BE2C (cell line): ENCODE data around the gene SLC29A1.
A peak's percentile ranks its signal among the peaks of the same experiment; 100 is the strongest.

Source experiments
- DNase-seq: peaks from one replicate; pipeline ENCODE4 v3.0.0-alpha.2; 2020
- H3K27me3 ChIP-seq: fragments of 250-450 bp; sonication (Bioruptor Pico); 2 replicates; pipeline ENCODE4 v1.5.1; 2020; ENCODE audit warnings: mild to moderate bottlenecking
- H3K36me3 ChIP-seq: fragments of 250-450 bp; sonication (Bioruptor Pico); 2 replicates; pipeline ENCODE4 v1.5.1; 2020; ENCODE audit warnings: mild to moderate bottlenecking
- H3K4me1 ChIP-seq: fragments of 250-450 bp; sonication (Bioruptor Pico); 2 replicates; pipeline ENCODE4 v1.5.1; 2020
- H3K4me3 ChIP-seq: 2 replicates; pipeline ENCODE4 v1.5.1; 2011; ENCODE audit warnings: low read depth, low read length
- H3K9me3 ChIP-seq: fragments of 250-450 bp; sonication (Bioruptor Pico); 2 replicates; pipeline ENCODE4 v1.5.1; 2020
- TF ChIP-seq, protein P1 (sequence below): IDR thresholded peaks from 2 replicates; pipeline ENCODE4 v1.5.1; 2012; ENCODE audit warnings: mild to moderate bottlenecking, low read depth, low read length

SLC29A1 gene

DNA sequence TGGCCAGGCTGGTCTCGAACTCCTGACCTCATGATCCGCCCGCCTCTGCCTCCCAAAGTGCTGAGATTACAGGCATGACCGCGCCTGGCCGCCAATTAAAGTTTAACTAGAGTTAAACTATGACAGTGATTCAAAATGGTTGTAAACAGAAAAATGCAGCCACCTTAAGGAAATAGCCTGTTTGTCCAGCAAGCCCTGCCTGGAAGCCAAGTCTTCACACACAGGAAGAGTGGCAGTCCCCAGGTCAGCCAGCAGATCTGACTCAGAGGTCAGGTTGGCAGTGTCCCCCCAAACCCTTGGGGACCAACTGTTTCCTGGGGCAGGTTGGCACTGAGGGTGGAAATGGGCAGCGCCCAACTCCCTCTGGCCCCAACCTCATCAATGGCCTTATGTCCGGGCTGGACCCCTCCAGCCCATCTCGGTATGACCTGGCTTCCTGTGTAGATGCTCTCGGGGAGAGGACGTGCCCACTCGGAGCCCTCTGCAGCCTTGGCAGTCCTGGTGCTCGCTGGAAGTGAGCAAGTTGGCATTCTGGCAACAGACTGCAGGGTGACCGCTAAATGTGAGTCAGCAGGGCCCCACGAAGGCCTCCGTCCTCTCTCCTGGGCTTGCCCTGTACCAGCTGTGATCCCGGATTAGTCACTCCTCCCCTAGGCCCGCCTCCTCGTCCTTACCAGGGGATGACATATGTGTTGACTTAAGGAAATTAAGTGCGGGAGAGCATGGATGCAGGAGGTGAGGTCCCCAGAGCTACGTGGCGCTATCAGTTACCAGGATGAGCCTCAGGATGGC, 13.8 kb downstream of the SLC29A1 start:
- no peaks in the 10 kb centered on the region for H3K27me3 ChIP-seq
- H3K4me3 ChIP-seq: peak overlapping the region; percentile 72
- H3K9me3 ChIP-seq: no peaks in the 10 kb centered on the region
- peaks cover 34% of the 10 kb centered on the region for H3K4me1 ChIP-seq
- peak; percentile 85 for DNase-seq
- TF ChIP-seq, protein P1, sequence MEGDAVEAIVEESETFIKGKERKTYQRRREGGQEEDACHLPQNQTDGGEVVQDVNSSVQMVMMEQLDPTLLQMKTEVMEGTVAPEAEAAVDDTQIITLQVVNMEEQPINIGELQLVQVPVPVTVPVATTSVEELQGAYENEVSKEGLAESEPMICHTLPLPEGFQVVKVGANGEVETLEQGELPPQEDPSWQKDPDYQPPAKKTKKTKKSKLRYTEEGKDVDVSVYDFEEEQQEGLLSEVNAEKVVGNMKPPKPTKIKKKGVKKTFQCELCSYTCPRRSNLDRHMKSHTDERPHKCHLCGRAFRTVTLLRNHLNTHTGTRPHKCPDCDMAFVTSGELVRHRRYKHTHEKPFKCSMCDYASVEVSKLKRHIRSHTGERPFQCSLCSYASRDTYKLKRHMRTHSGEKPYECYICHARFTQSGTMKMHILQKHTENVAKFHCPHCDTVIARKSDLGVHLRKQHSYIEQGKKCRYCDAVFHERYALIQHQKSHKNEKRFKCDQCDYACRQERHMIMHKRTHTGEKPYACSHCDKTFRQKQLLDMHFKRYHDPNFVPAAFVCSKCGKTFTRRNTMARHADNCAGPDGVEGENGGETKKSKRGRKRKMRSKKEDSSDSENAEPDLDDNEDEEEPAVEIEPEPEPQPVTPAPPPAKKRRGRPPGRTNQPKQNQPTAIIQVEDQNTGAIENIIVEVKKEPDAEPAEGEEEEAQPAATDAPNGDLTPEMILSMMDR: no peak
- H3K36me3 ChIP-seq: peaks cover 33% of the 10 kb centered on the region

- H3K36me3 ChIP-seq: peaks cover 26% of the 10 kb centered on the region
- H3K9me3 ChIP-seq: no peaks in the 10 kb centered on the region
- H3K4me3 ChIP-seq: peak overlapping the region; percentile 72
- H3K27me3 ChIP-seq: no peaks in the 10 kb centered on the region
- peak; percentile 85 for DNase-seq
- peaks cover 34% of the 10 kb centered on the region for H3K4me1 ChIP-seq
- TF ChIP-seq, protein P1: peak; percentile 87
Measured at GRCh38 chr6:44237813-44238433, 14.5 kb downstream of the SLC29A1 start.

DNA sequence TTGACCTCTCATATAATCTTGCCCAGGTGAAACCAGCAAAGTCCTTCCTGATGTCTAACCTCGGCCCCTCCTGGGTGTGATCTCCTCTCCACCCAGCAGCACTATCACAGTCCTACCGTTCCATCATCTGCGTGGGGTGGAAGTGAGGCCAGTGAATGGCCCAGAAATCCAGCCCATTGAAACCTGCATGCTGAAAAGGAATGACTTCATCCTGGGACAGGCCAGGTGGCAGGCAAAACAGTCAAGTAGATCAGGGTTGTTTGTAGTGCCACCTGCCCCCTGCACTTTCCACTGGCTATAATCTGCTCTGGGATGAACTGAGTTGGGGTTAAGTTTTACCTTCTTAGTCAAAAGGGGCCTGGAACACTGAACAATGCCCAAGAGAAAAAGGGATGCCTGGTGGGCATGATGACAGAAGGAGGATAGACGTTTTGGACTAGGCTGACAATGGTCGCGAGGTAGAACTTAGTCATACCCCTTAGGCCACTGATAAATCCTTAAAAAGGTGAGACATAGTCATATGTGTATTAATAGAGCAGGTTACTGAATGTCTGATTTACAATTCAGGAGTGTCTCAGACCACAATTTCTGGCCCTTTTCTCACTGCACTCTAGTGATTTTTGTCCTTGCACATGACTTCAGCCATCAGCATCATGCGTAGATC, 15.4 kb downstream of the SLC29A1 start:
- H3K36me3 ChIP-seq: peaks cover 17% of the 10 kb centered on the region
- H3K9me3 ChIP-seq: no peaks in the 10 kb centered on the region
- DNase-seq: no peak
- H3K4me1 ChIP-seq: peaks cover 30% of the 10 kb centered on the region
- no peak overlapping the region for H3K4me3 ChIP-seq
- H3K27me3 ChIP-seq: no peaks in the 10 kb centered on the region
- TF ChIP-seq, protein P1: no peak

GRCh38 chr6:44243345-44243744, 19.9 kb downstream of the SLC29A1 start:
- H3K4me1 ChIP-seq: no peaks in the 10 kb centered on the region; the same call in 1 of the 2 replicates
- TF ChIP-seq, protein P1: no peak
- no peaks in the 10 kb centered on the region for H3K9me3 ChIP-seq
- H3K4me3 ChIP-seq: no peak overlapping the region
- DNase-seq: no peak
- H3K36me3 ChIP-seq: peaks cover 14% of the 10 kb centered on the region
- H3K27me3 ChIP-seq: no peaks in the 10 kb centered on the region

DNA sequence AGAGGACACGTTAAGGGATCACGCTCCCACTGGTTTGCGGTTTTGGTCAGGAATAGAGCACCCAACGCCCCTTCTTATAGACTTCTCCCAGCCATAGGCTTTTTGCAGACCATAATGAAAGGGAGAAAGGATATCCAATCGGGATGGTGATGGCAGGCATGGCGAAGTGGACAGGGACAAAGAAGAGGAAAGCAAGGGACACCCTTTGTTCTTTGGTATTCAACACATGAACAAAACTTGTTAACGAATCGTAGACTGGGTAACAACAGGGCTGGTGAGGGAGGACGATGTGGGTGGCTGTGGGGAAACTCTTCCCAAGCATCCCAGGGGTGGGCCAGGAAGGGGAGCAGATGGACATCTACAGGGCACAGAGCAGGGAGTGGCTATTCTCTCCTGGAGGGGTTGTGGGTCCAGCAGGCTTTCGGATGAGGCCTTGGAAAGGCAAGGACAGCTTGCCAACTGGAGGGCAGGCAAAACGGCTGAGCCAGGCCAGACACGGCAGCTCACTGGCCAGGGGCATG, 22.1 kb downstream of the SLC29A1 start:
- H3K4me1 ChIP-seq: peaks cover 5% of the 10 kb centered on the region
- no peaks in the 10 kb centered on the region for H3K9me3 ChIP-seq
- no peak for DNase-seq
- no peaks in the 10 kb centered on the region for H3K27me3 ChIP-seq
- H3K4me3 ChIP-seq: peak overlapping the region; percentile 94
- peaks cover 35% of the 10 kb centered on the region for H3K36me3 ChIP-seq
- TF ChIP-seq, protein P1: no peak
